Astrocyte (in vitro differentiated cells and primary cell): ENCODE data around the gene MRGPRE. TPM values are rescaled to one million over a fixed set of nuclear protein-coding genes. Genes with fewer than 3 reads are reported as not detected.

Experiments used
- DNase-seq: peaks from one replicate; pipeline ENCODE4 v3.0.0-alpha.2; 2010; ENCODE audit warnings: low read depth
- FAIRE-seq: peaks from 2 replicates; lab custom pipeline; 2011; peaks lifted over from hg19 to GRCh38; lab: Jason Lieb, UNC
- H2AFZ ChIP-seq: 2 replicates; pipeline ENCODE4 v1.6.0; 2012; ENCODE audit warnings: low read depth, low read length, inconsistent platforms
- H3K27ac ChIP-seq: 2 replicates; pipeline ENCODE4 v1.5.1; 2011; ENCODE audit warnings: low read depth, low read length, inconsistent platforms
- H3K27me3 ChIP-seq: 2 replicates; pipeline ENCODE4 v1.6.0; 2011; ENCODE audit warnings: low read length, inconsistent platforms; ENCODE audit not compliant: insufficient read depth
- H3K36me3 ChIP-seq: 2 replicates; pipeline ENCODE4 v1.5.1; 2011; ENCODE audit warnings: low read length, inconsistent platforms; ENCODE audit not compliant: insufficient read depth
- H3K4me1 ChIP-seq: 2 replicates; pipeline ENCODE4 v1.5.1; 2011; ENCODE audit warnings: low read length, inconsistent platforms; ENCODE audit not compliant: insufficient read depth
- H3K4me2 ChIP-seq: 2 replicates; pipeline ENCODE4 v1.6.0; 2012; ENCODE audit warnings: low read length, inconsistent platforms
- H3K4me3 ChIP-seq: 2 replicates; pipeline ENCODE4 v1.5.1; 2011; ENCODE audit warnings: low read depth, mild to moderate bottlenecking, low read length, inconsistent platforms; ENCODE audit not compliant: insufficient read depth
- H3K79me2 ChIP-seq: 2 replicates; pipeline ENCODE4 v1.6.0; 2012; ENCODE audit warnings: mild to moderate bottlenecking, low read length, inconsistent platforms; ENCODE audit not compliant: insufficient read depth
- H3K9ac ChIP-seq: 2 replicates; pipeline ENCODE4 v1.6.0; 2012; ENCODE audit warnings: mild to moderate bottlenecking, low read length, inconsistent platforms
- H3K9me3 ChIP-seq: 2 replicates; pipeline ENCODE4 v1.5.1; 2012; ENCODE audit warnings: low read depth, mild to moderate bottlenecking, low read length, inconsistent platforms; ENCODE audit not compliant: insufficient read depth
- H4K20me1 ChIP-seq: 2 replicates; pipeline ENCODE4 v1.6.0; 2012; ENCODE audit warnings: low read length, inconsistent platforms; ENCODE audit not compliant: insufficient read depth
- H3K27ac Mint-ChIP-seq: one replicate; pipeline ENCODE4 v1.8.0; 2021; ENCODE audit warnings: mild to moderate bottlenecking, mixed read lengths; ENCODE audit not compliant: unreplicated experiment
- H3K27me3 Mint-ChIP-seq: one replicate; pipeline ENCODE4 v1.8.0; 2021; ENCODE audit warnings: low read depth, mixed read lengths; ENCODE audit not compliant: unreplicated experiment
- H3K36me3 Mint-ChIP-seq: one replicate; pipeline ENCODE4 v1.8.0; 2021; ENCODE audit warnings: low read depth, mixed read lengths; ENCODE audit not compliant: unreplicated experiment
- H3K4me1 Mint-ChIP-seq: one replicate; pipeline ENCODE4 v1.8.0; 2021; ENCODE audit warnings: low read depth, mixed read lengths; ENCODE audit not compliant: unreplicated experiment
- H3K4me3 Mint-ChIP-seq: one replicate; pipeline ENCODE4 v1.8.0; 2021; ENCODE audit warnings: mild to moderate bottlenecking, moderate library complexity, mixed read lengths; ENCODE audit not compliant: unreplicated experiment
- H3K9me3 Mint-ChIP-seq: one replicate; pipeline ENCODE4 v1.8.0; 2021; ENCODE audit warnings: mild to moderate bottlenecking, mixed read lengths; ENCODE audit not compliant: unreplicated experiment
- EZH2 ChIP-seq: IDR thresholded peaks from 2 replicates; pipeline ENCODE4 v1.6.1; 2012; ENCODE audit warnings: mild to moderate bottlenecking, low read length, inconsistent platforms; ENCODE audit not compliant: insufficient read depth
- total RNA-seq: library from RNA; stranded (reverse); gene quantifications from 2 replicates; pipeline ENCODE4 v1.2.1, GENCODE V29; 2021
- TF ChIP-seq, protein P1 (sequence below): IDR thresholded peaks from 2 replicates; pipeline ENCODE4 v1.5.1; 2011; ENCODE audit warnings: low read depth, mild to moderate bottlenecking, inconsistent platforms, low read length, moderate library complexity; ENCODE audit not compliant: insufficient read depth

MRGPRE gene
- total RNA-seq, 1 donor from 2014 or later = not detected

DNA sequence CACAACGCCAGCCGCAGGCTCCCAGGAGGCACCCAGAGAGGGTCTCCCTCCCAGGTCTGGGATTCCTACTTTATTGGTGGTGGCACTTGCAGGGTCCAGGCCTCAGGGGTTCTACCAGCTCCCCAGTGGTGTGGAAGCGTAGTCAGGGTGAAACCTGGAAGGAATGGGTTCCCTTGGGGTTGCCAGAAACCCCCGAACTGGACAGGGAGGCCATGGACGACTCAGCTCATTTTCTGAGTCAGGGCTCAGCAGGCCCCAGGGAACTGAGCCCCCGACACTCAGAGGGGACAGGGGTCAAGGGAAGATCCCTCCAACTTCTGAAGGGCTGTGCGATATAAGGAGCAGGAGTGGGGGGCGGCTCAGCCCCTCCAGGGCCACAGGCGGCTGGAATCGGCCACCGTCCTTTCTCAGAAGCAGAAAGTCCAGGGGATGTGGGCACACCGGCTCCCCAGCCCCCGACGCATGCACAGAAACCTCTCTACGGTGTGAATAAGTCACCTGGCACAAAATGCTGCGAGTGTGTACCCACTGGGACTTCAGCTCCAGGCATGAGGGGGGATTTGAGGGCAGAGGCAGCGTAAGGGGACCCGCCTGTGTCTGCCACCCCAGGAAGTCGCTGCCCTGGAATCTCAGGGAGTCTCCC, 38.7 kb downstream of the MRGPRE start:
- TF ChIP-seq EZH2 = no peak
- TF ChIP-seq, protein P1, sequence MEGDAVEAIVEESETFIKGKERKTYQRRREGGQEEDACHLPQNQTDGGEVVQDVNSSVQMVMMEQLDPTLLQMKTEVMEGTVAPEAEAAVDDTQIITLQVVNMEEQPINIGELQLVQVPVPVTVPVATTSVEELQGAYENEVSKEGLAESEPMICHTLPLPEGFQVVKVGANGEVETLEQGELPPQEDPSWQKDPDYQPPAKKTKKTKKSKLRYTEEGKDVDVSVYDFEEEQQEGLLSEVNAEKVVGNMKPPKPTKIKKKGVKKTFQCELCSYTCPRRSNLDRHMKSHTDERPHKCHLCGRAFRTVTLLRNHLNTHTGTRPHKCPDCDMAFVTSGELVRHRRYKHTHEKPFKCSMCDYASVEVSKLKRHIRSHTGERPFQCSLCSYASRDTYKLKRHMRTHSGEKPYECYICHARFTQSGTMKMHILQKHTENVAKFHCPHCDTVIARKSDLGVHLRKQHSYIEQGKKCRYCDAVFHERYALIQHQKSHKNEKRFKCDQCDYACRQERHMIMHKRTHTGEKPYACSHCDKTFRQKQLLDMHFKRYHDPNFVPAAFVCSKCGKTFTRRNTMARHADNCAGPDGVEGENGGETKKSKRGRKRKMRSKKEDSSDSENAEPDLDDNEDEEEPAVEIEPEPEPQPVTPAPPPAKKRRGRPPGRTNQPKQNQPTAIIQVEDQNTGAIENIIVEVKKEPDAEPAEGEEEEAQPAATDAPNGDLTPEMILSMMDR = no peak
- H3K36me3 ChIP-seq = no peaks in the 10 kb centered on the region

DNA sequence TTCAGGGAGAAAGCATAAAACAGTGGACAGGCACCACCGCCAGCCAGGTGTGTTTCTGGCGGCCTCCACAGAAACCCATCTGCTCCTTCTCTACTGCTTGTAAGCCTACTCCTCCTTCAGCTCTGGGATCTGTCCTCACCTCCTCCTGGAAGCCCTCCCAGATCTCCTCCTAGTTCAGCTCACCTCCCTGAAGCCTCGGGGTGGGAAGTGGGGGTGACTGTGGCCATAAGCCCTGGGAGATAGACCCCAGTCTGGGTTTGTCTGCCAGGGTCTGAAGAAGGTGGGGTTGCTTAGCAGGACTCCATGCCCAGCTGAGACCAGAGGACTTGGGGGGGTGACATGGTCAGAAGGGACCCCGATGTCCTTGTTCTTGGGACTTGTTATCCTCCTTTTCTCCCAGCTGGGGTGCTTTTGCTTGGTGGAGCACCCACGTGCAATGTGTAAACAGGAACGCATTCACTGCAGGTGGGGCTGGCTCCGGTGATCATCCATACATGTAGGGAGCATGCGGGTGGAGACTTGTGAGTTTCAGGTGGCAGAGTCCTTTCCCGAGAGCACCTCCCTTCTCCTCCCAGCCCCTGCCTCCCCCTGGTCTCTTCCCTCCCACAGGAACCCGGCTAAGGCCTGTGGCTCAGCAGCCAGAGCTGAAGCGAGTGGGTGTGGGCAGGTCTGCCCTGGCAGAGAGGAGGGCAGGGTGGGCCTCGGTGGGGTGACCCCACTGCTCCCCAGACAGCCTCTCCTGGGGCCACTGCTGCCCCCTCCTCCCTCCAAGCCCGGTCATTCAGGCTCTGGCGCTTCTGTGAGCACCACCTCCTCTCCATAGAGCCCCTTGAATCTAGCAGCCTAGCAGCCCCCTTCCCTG, 39.5 kb downstream of the MRGPRE start:
- no peak overlapping the region for H3K4me3 Mint-ChIP-seq
- Histone ChIP-seq H3K27me3 (peaks cover 6% of the 10 kb centered on the region), H3K9ac (no peak overlapping the region), H3K4me2 (no peak overlapping the region), H4K20me1 (no peaks in the 10 kb centered on the region), H3K4me3 (no peak overlapping the region), H3K36me3 (no peaks in the 10 kb centered on the region), H3K4me1 (no peaks in the 10 kb centered on the region), H3K27ac (no peak overlapping the region), H3K79me2 (no peaks in the 10 kb centered on the region), H3K9me3 (peaks cover 5% of the 10 kb centered on the region), H2AFZ (no peak overlapping the region)
- peaks cover 2% of the 10 kb centered on the region for H3K4me1 Mint-ChIP-seq
- FAIRE-seq (no peak), DNase-seq (no peak)
- H3K27me3 Mint-ChIP-seq = peaks cover 24% of the 10 kb centered on the region
- no peak for TF ChIP-seq EZH2
- TF ChIP-seq, protein P1 = no peak
- no peaks in the 10 kb centered on the region for H3K36me3 Mint-ChIP-seq
- no peak overlapping the region for H3K27ac Mint-ChIP-seq
- H3K9me3 Mint-ChIP-seq = no peaks in the 10 kb centered on the region

More for the DNA sequence above, 38.7 kb downstream of the MRGPRE start:
- no peaks in the 10 kb centered on the region for H3K4me1 ChIP-seq
- H3K9me3 ChIP-seq = peaks cover 5% of the 10 kb centered on the region
- DNase-seq = no peak
- Mint-ChIP-seq H3K27me3 (peaks cover 29% of the 10 kb centered on the region), H3K4me3 (no peak overlapping the region), H3K27ac (no peak overlapping the region), H3K36me3 (no peaks in the 10 kb centered on the region), H3K9me3 (no peaks in the 10 kb centered on the region), H3K4me1 (peaks cover 2% of the 10 kb centered on the region)
- no peak overlapping the region for H3K9ac ChIP-seq
- no peaks in the 10 kb centered on the region for H3K79me2 ChIP-seq
- H4K20me1 ChIP-seq = no peaks in the 10 kb centered on the region
- no peak for FAIRE-seq
- H3K4me2 ChIP-seq = no peak overlapping the region
- H3K4me3 ChIP-seq = no peak overlapping the region
- H3K27ac ChIP-seq = no peak overlapping the region
- H2AFZ ChIP-seq = no peak overlapping the region
- H3K27me3 ChIP-seq = peaks cover 6% of the 10 kb centered on the region
